CD1c-positive myeloid dendritic cell (primary cell): Measurements from ENCODE around the gene PKN3.
"Not testable (repeated sequence)": the region's sequence is repeated elsewhere in the genome, so short reads cannot be mapped to it uniquely, and the experiment has no call there.

Experiments
- DNase-seq: peaks from one replicate; pipeline ENCODE4 v3.0.0-alpha.2; 2016; ENCODE audit errors: extremely low spot score

Gene PKN3

DNA sequence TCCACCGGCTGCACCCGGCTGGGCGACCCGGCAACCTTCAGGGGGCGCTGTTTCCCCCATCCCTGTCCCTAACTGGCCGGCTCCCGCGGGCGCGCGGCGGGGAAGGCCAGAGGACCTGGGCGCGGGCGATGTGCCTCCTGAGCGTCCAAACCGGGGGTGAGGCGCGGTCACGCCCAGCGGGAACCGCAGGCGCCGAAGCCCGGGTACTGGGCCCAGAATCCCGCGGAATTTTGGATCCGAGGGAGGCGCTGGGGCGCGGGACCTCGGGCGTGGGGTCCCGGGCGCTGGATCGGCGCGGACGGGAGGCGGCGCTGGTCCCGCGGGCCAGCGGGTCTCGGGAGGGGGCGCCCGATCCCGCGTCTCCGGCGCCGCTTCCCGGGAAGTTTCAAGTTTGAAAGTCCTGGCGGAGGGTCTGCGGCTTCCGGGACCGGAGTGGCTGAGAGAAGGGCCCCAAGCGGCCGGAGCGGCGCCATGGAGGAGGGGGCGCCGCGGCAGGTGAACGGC is at the start of gene PKN3:
Gene PKN3, plus strand, starts transcription at position 59 of the 504 bp plus-strand sequence. Its CDS starts 413 bp downstream, at position 472.
- peak; percentile 87 for DNase-seq

DNA sequence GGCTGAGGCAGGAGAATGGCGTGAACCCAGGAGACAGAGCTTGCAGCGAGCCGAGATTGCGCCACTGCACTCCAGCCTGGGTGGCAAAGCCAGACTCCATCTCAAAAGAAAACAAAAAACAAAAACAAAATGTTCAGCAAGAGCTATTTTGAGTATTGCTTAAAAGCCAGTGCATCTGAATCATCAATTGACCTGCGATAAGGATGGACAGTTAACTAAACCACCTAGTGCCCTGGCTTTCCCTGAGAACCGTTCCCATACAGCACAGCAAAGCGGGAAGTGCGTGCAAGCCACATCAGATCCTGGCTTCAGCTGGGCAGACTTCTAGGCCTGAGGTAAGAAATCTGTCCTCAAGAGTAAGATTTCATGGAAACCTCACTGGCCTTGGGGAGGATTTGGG is 48.4 kb upstream of the PKN3 start:
- DNase-seq = no peak

DNA sequence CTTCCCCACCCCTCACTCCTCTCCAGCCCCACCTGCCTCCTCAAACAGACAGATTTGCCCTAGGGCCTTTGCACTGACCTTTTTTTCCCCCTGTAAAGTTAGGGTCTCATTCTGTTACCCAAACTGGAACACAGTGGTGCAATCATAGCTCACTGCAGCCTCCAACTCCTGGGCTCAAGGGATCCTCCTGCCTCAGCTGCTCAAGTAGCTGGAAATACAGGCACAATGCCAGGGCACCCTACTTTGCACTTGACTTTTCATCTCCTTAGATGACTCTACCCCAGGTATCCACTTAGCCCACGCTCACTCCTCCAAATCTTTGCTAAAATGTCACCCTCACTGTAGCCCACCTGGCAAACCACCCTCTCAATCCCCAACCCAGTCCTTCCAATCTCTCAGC is 47.8 kb upstream of the PKN3 start:
- DNase-seq = no peak

DNA sequence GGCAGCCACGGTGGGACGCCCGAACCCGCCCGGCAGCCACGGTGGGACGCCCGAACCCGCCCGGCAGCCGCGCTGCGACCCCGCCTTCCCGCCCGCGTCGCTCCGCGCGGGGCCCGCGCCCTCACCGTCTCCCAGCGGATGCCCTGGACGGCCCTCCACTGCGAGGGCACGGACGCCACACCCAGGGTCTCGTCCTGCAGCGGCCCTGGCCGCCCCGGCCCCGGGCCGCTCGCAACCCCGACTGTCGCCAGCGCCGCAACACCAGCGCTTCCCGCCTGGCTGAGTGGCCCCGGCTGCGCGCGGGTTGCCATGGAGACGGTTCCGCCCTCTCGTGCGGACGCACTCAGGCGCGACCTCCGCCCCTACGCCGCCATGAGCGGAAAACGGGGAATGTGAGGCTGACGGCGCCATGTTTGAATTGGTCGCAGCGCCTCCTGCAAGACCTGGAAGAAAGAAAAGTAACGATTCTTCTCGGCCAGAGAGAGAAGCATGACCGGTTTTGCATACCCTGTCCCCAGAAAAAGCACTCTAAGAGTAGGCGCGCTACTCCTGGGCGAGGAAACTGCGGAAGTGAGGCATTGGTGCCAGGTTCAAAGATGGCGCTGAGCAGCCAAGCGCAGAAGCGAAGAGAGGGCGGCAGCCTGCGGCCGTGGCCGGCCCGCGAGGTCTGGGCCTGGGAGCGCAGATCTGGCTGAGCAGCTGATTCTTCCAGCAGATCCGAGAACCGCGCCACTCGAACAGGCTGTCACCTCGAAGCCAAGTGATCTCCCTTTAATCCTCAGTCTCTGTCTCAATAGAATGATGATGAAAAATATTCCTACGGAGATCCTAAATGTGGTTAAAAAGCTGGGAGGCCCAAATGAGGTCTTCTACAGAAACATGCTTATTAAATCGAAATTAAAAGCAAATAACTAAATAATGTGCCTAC is 45.6 kb upstream of the PKN3 start, which contains the start of gene DYNC2I2:
Gene DYNC2I2, minus strand, starts transcription at position 432 of the 928 bp plus-strand sequence. Its CDS starts 121 bp downstream, at position 311.
- DNase-seq = peak; percentile 98

- DNase-seq = no peak
Measured at GRCh38 chr9:128657344-128657704, 45.0 kb upstream of the PKN3 start.

- DNase-seq = no peak
Measured at GRCh38 chr9:128657796-128658195, 44.5 kb upstream of the PKN3 start.

DNA sequence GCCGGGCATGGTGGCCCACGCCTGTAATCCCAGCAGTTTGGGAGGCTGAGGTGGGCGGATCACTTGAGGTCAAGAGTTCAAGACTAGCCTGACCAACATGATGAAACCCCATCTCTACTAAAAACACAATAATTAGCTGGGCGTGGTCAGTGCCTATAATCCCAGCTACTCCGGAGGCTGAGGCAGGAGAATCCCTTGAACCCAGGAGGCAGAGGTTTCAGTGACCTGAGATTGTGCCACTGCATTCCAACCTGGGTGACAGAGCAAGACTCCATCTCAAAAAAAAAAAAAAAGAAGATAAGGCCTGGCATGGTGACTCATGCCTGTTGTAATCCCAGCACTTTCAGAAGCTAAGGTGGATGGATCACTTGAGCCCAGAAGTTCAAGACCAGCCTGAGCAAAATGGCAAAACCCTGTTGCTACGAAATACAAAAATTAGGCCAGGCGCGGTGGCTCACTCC is 35.8 kb upstream of the PKN3 start:
- DNase-seq = not testable (repeated sequence)

DNA sequence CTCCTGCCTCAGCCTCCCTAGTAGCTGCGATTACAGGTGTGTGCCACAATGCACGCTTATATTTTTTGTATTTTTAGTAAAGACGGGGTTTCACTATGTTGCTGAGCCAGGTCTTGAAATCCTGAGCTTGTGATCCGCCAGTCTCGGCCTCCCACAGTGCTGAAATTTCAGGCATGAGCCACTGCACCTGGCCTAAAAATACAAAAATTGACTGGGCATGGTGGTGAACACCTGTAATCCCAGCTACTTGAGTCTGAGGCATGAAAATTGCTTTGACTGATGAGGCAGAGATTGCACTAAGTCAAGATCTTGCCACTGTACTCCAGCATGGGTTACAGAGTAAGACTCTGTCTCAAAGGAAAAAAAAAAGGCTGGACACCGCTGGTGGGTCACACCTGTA is 32.5 kb upstream of the PKN3 start:
- no peak for DNase-seq

GRCh38 chr9:128675382-128675781 is 26.9 kb upstream of the PKN3 start:
- DNase-seq = no peak

DNA sequence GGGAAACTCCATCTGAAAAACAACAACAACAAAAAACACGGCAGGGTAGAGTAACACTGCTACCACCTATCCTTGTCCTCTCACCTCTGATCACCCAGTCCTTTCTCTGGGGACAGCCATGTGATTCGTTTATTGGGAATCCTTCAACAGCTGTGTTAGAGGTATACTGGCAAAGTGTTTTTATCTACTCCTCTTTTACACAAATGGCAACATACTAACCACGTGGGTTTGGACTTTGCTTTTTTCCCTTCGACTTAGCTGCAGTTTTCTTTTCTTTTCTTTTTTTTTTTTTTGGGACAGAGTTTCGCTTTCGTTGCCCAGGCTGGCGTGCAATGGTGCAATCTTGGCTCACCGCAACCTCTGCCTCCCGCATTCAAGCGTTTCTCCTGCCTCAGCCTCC is 24.5 kb upstream of the PKN3 start:
- no peak for DNase-seq

DNA sequence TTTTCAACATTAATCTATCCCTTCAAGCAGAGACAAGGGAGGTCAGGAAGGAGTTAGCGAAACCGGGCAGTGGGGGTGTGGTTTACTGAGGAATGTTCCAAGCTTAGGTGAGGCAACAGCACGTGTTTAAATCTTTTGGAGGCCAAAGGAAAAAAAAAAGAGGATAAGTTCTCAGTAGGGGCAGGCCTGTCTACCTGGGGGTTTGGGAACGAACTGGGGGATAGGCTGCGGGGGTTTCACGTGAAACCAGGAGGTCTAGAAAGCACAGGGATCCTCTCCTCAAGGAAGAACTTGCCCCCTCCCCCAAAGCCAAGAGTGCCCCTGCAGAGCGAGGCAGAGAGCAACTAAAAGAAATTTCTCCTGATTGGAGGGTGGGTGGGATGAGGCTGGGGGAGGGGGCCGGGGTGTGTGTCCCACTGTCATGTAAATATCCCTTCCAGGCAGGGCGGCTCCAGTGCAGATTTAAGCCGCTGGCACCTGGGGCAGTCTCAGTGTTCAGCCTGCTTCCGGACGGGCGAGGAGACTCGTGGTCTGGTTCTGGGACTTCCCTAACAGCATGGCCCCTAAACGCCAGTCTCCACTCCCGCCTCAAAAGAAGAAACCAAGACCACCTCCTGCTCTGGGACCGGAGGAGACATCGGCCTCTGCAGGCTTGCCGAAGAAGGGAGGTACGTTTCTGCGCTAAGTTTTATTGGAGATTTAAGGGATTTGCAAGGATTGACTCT is 18.8 kb upstream of the PKN3 start:
- DNase-seq = peak; percentile 62

- no peak for DNase-seq
Measured at GRCh38 chr9:128684065-128684324, 18.3 kb upstream of the PKN3 start.

GRCh38 chr9:128684325-128685199 is 17.7 kb upstream of the PKN3 start:
- DNase-seq = peak; percentile 77

DNA sequence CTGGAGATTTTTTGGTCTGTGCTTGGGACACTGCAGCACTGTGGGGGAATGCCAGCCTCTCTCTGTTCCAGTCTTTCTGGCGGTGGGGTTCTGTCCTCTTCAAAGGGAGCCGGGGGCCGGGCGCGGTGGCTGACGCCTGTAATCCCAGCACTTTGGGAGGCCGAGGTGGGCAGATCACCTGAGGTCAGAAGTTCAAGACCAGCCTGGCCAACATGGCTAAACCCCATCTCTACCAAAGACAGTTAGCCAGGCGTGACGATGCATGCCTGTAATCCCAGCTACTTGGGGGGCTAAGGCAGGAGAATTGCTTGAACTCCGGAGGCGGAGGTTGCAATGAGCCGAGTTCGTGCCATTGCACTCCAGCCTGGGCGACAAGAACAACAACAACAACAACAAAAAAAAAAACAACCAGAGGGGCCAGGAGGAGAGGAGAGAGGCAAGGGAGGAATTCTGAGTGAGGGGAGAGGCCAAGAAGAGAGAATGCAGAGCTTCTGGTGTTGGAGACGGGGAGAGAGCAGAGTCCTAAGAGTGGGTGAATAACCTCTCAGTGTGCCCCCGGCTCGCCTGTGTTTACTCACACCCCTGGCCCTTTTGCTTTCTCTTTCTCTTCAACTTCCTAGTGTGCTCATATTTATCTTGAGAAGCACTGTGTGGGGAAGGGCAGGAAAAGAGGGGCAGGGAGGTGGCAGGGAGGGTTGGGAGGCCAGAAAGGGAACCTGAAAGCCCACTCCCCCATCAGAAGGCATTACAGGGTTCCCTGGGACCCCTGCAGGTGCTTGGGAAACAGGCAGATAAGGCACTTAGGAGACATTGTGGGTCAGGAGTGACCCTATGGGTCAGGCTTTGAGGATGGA is 16.4 kb upstream of the PKN3 start:
- peak; percentile 56 for DNase-seq

GRCh38 chr9:128687453-128687852 is 14.8 kb upstream of the PKN3 start:
- DNase-seq = no peak

DNA sequence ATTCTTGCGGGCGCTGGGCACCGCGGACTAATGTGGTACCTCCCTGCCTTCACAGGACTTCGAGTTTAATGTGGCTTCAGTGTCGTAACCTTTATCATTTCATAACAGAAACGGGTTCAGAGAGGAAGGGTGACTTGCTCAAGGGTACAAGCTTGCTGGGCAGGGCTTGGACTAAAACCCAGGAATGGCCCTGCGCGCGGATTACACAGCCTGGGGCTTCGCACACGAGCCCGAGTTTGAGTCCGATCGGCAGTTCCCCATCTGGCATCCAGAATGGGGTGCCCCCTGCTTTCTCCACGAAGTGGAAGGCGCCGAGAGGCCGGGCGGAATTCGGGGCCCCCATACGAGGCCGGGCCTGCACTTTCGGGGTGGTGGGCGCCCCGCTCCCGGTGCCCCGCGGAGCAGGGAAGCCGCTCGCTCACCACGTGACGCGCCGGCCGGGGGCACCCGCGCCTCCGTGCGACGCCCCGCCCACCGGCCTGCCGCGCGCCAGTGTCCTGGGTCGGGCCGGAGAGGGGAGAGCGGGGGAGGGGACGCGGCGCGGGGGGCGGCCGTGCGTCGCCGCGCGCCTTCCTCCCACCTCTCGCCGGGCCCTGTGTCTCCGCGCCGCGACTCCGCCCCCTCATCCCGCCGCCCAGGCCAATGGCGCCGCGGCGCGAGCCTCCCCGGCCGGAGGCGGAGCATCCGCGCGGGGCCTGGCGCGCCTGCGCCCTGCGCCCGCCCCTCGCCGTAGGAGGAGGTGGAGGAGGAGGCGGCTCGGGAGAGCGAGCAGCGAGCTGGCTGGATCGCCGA is 13.6 kb upstream of the PKN3 start, which contains the start of gene SET:
Gene SET, plus strand, starts transcription at position 722 of the 792 bp plus-strand sequence. CDS start 361 bp downstream, outside the sequence.
- peak; percentile 97 for DNase-seq

DNA sequence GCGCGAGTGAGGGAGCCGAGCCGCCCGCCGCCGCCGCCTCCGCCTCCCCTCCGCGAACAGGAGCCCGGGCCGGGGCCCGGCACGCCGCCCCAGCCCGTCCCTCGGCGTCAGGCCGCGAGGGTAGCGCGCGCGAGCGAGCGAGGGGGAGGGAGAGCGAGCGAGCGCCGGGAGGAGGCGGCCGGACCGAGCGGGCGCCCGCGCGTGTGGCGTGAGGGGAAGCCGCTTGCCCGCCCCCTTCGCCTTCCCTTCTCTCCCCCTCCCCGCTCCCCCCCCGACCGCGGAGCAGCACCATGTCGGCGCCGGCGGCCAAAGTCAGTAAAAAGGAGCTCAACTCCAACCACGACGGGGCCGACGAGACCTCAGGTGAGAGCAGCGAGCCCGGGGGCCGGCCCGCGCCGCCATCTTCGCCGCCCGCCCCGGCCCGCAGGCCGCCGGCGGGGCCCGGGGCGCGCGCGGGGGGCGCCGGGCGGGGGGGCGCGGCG is 13.0 kb upstream of the PKN3 start:
- DNase-seq = no peak

DNA sequence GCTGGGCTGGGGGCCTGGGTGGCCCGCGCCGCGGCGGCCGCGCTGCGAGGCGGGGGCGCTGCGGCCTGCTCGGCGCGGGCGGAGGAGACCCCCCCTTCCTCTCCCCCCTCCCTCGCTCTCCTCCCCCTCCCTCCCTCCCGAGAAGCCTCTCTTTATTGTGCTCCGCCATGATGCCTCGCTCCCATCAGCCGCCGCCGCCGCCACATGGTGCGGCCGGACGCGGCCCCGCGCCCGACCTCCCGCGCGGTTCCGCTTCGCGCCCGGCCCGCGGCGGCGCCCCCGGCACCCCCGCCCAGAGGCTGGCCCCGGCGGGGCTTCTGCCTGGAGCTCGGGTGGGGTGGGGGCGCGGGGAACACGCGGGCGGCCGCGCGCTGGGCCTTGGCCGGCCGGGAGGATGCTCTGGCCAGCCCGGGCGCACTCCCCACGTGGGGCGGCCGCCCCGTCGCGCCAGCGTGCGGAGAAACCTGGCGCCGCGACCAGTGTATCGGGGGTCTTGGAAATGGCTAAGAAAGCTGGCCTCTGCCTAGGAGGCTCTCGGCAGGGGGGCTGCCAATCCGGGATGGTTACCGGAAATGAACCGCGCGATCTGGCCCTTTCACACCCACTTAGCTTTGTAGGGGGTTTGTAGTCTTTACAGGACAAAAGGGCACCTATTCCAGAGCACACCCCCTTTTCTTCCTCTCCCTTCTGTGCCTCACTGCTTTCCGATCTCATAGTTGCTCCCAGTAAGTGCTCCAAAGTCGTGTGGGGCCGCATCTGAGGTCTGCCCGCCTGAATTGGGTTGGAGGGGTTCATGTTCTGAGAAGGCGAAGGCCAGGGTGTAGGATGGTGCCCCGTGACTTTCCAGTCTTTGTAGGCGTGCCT is 12.3 kb upstream of the PKN3 start:
- DNase-seq = peak; percentile 60

- no peak for DNase-seq
Measured at GRCh38 chr9:128690684-128691034, 11.6 kb upstream of the PKN3 start.
